GM21529 (cell line): ENCODE measurements around the gene LRRC25.
A peak's percentile ranks its signal among the peaks of the same experiment; 100 is the strongest.

Experiments
- ATAC-seq: cut with Tn5 transposase; IDR thresholded peaks from one replicate; pipeline ENCODE4 v1.9.1; 2021; ENCODE audit not compliant: unreplicated experiment

The LRRC25 gene

DNA sequence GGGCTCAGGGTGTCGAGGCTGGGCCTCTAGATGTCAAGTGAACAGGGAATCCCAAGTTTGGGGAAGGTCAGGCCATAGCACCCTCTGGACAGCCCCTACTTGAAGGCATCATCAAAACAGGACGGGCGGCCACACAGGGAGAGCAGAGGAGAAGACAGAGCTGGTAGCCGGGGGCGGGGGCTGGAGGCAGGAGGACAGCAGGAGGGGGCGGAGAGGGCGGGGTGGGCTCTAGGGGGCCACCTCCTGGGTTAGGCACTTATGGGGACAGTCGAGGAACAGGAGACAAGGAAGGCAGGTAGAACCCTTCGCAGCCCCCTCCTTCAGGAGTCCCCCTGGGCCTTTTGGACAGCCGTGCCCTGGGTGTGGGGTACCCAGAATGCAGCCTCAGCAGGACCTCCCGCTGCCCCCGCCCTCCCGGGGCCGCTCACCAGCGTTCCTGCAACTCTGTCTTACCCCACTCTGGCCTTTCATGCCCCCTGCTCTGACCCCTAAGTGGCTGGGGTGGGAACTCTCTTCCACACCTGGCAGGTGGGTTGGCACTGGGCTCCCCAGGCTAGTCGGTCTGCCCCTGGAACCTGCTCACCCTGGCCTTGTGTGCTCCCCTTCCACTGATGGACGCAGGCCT lies 27.6 kb upstream of the LRRC25 start:
- no peak for ATAC-seq

DNA sequence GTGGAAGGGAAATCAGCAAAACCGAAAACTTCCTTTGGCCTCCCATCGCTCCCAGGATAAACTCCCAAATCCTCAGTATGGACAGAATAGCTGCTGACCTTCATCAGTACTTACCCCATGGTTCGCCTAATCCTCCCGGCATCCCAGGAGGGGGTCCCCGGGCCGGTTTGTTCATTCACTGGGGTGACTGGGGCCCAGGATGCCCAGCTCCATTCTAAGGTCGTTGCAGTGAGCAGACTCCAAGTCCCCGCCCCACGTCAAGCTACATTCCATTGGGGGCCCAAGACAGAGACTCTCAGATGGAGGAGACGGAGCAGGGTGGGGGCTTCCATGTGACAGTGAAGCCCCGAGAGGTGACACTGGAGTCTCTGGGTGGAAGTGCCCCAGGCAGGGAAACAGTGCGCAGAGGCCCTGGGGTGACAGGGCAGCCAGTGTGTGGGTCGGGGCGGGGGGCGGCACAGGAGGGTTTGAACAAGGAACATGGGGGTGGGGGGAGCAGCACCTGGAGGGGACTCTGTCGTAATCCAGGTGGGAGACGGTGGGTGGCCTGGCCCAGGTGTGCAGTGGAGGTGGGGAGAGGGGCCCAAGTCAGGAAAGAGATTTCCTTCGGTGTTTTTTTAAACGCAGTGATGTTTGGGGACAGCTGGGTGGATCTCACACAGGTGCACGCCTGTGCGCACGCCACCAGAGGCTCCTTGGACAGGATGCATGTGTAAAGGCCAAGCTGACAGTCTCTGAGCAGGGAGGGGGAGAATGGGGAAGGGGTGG lies 26.9 kb upstream of the LRRC25 start:
- no peak for ATAC-seq

DNA sequence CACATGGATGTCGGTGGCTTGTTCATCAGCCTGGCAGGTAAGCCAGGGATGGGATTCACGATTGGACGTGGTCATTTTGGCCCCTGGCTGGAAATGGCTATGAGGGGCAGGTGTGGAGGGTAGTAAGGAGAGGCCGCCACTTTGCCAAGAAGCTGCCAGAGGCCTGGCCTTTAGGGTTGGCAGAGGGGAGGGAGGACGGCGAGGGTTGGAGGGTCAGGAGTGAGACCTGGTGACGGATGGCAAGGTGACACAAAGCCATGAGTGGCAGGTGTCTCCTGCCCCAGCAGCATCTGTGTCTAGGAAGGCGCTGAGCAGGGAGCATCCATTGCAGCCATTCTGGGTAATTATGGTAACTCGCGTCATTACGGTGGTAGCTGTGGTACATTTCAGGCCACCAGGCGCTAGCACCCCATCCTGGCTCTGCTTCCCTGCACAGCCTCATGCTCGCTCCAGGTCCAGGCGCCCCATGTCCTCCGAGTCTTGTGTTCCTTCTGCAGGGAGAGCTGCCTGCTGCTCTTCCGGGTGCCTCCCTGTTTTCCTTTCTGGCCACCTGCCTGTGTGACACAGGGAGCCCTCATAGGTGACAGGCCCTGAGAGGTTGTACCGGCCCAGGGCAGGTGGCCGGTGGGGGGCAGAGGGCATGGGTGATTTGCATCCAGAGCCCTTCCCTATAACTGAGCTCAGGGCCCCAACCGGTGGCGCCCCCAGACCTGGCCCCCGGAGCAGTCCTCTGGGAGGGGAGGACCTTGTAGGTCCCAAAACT lies 26.0 kb upstream of the LRRC25 start:
- no peak for ATAC-seq

DNA sequence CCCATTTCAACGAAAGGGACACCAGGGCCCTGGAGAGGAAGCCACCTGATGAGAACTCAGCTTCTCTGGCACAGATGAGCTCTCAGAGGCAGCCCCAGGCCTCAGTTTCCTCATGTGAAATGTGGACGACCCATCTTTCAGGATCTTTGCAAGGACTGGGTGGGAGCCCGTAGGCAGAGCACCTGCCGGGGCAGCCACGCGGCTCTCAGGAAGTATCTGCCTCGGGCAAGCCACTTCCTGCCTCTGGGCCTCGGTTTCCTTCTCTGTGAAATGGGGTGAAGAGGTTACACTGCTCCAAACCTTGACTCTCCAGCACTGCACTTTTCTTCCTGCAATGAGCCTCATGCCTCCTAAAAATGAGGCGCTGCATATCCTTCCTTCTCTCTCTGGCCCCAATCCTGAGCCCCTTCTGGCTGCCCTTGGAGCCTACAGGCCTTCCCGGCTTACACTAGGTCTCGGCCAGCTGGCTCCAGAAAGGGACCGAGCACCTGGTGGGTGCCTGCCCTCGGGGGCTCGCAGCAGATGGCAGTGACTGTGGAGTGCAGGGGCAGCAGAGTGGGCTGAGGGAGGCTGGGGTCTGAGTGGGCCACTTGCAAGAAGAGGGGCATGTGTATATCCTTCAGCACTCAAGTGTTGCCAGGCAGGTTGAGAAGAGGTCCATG lies 25.2 kb upstream of the LRRC25 start:
- no peak for ATAC-seq

DNA sequence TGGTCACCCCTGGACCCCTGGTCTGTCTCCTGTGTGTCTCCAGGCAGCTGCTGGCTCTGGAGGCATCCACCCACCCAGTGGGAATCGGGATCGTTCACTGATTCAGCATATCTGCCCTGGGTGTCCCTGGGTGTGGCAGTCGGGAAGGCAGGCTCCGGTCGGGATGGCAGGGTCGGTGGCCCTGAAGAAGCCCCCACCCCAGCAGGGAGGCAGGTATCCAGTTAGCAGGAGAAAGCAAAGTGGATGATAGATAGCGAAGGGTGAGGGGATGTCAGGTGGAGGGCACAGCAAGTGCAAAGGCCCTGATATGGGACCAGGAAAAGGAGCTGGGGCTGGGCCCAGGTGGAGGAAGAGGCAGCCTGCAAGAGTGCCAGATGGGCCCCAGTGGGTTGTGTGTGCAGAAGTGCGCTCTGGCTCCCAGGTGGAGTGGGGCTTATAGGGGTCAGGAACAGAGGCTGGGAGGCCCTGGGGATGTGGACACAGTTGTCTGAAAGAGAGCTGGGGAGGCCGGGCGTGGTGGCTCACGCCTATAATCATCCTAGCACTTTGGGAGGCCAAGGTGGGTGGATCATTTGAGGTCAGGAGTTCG lies 24.0 kb upstream of the LRRC25 start:
- ATAC-seq, result no peak

DNA sequence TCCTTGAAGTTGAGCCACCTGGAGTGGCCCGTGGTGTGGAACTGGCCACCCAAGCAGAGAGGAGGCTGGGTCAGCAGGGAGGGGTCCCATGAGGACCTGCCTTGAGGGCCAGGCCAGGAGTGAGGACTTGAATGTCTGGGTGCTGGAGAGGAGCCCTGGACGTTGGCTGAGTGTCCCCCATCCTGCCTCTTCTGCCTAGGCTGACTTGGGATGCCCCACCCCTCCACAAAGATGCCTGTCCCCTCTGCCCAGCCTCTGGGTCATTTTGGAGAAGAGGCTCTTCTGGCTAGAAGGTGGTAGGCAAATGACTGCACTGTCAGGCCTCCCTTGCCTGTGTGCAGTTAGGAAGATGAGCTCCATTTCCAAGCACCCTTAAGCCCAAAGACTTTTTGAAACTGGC lies 23.5 kb upstream of the LRRC25 start:
- no peak for ATAC-seq

DNA sequence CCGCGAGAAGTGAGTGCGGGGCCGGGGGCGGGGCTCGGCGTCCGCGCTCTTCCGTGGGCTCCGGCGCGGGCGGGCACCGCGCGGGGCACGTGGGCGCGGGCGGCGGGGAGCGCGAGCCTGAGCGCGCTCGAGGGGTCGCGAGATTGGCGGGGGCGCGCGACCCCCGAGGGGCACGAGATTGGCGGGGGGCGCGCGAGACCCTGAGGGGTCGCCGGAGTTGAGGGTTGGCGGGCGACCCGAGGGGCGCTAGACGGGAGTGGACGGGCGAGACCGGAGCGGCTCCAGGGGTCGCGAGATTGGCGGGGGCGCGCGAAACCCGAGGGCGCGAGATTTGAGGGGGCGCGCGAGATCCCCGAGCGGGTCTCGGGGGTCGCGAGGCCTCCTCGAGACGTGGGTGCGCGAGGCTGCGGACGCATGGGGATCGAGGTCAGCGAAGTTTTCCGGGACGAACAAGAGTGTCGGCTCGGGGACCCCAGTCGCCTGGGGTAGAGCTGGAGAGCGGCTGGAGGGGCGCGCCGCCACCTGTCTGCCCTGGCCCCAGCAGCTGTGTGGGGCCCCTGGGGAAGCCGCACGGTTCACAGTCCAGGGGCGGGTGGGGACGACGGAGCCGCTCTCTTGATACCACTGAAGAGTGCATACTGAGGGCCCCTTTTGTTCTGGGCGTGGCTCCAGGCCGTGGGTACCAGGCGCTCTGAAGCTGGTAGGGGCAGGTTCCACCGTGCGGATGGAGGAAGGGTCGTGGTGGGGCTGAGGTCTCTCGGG lies 22.5 kb upstream of the LRRC25 start:
- ATAC-seq, result no peak

DNA sequence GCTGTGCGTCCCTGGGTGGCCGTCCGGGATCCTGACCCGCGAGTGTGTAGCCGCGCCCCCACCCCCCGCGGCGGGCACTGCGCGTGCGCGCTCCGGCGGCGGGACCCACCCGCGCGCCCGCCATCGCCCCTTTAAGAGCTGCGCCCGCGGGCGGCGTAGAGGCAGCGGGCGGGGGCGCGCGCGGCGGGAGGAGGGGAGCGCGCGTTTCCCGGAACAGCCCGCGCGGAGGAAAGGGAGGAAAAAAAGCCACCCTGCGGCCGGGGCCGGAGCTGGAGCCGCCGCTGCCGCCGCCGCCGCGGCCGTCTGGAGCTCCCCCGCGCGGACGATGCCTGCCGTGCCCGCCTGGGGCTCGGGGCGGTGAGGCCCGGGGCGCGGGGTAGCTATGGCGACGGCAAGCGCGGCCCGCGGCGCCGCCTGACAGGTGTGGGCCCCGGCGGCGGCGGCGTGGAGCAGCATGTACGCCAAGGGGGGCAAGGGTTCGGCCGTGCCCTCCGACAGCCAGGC lies 21.8 kb upstream of the LRRC25 start, which contains the start of gene SSBP4:
SSBP4 (plus strand) TSS at position 204 of the 504 bp plus-strand sequence; CDS start at position 455, 251 bp downstream.
- peak; percentile 32 for ATAC-seq

DNA sequence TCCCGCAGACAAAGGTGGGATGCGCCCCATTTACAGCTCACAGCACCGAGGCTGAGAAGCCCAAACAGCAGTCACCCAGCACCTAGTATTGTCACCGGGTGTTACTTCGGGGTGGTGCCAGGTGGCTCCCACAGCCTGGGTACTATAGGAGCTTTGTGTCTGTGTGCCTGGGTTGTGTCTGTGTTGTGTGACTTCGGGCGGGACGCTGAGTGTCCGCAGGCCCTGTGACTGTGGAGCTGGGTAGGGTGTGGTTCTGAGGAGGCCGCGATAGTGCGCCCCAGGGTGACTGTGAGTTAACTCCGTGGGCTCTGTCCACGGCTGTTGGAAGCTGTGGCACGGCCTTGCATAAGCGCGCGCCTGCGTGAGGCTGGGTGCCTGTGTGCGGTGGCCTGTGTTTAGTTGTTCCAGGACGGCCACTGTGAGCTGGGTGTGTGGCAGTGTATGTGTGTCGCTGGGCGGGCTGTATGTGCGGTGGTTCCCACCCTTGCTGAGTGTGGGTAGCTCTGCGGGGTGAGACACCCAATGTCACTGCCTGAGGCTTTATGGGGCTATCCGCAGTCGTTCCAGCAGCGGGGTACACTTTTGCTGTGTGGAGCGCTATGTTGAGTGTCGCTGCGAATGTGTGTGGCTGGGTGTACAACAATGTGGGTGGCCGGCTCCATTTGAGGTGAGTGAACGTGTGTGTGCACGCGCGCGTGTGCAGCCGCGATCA lies 21.2 kb upstream of the LRRC25 start:
- no peak for ATAC-seq

DNA sequence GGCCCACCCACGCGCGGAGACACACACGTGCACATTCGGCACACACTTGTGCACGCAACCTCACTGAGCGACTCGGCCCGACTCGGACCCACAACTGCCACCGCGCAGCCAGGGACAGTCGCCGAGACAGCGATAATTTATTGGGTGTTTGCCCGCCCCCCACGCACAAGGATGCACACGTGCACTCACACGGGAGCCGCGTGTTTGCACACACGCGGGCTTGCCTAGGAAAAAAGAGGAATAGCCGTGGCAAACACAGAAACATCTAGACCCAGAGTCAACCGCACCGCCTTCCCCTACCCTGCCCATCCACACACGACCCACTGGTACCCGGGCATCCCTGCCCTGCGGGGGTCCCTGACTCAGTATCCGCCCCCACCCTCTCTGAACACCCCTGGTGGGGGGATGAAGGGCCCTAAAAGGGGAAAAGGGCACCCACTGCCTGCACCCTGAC lies 20.6 kb upstream of the LRRC25 start:
- ATAC-seq, result no peak

DNA sequence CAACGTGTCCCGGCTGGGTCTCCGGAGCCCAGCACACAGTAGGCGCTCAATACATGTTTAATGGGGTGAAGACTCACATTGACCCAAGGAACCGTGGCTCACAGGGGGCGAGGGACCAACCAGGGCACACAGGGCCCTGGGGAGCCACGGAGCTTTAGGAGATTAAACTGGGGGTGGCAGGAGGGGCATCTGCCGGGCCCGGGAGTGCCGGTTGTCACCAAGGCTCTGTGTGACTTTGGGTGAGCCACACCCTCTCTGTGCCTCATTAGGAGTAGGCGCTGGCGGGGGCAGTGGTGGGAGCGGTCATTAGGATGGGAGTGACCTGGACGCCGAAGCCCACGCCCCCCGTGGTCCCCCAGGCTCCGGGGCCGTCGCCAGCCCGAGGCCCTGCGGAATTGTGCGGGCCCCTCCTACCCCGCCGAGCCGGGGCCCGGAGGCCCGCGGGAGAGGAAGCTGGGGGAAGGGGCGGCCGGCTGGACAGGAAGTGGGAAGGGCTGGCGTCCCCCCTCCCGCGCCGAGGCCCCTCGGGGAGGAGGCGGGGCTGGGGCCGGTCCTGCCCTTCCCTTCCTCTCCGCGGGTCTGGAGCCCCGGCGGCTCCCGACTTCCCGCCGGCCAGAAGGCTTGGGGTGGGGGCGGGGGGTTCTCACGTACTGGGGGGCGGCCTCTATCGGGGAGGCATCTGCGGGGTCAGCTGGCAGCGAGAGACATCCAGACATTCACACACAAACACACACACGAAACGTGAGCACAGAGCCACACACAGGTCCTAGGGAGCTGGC lies 20.0 kb upstream of the LRRC25 start:
- ATAC-seq, result no peak

DNA sequence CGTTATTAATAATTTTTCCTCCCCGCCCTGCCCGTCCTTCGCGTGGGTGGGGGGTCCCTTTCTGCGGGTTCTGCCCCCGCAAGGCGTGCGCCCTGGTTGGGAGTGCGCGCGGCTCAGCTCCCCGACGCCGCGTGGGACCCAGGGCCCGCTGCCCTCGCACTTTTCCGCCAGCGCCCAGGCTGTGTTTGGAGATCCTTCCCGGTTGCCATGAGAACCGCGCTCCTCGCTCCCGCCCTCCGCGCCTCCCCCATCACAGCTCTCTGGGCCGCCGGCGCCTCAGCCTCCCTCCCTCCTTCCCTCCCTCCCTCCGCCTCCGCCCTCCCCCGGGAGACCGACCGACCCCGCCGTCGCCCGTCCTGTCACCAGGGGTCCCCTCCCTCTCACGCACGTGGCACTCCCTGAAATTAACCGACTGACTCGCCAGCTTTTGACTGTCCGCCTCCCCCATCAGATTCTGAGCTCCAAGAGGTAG lies 19.4 kb upstream of the LRRC25 start:
- ATAC-seq, result no peak

DNA sequence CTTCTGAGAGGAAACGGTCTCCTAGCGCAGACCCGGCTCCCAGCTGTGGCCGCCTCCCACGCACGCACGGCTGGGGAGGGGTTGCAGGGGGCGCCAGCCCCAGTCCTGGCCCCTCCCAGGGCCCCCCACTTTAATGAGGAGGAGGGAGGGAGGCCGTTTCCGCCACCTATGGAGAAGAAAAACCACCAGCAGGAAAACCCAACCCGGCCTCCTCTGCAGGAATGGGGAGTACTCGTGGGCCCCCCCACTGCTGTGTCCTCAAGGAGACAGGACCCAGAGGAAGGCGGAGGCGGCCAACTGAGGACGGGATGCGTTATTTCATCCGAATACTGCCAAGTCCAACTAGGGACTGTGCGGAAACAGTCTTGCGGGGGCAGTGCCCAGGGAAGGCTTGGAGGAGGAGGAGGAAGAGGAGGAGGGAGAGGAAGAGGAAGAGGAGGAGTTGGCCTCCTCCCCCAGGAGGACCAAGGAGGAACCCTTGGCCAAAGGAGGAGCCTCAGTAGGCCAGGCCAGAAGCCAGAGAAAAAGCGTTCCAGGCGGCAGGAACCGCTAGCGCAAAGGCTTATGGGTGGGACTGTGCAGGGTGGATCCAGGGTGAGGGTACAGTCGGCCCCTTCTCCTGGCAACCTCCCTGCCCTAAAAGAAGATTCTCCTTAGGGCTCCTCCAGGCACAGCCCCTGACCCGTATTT lies 17.9 kb upstream of the LRRC25 start:
- ATAC-seq, result no peak

DNA sequence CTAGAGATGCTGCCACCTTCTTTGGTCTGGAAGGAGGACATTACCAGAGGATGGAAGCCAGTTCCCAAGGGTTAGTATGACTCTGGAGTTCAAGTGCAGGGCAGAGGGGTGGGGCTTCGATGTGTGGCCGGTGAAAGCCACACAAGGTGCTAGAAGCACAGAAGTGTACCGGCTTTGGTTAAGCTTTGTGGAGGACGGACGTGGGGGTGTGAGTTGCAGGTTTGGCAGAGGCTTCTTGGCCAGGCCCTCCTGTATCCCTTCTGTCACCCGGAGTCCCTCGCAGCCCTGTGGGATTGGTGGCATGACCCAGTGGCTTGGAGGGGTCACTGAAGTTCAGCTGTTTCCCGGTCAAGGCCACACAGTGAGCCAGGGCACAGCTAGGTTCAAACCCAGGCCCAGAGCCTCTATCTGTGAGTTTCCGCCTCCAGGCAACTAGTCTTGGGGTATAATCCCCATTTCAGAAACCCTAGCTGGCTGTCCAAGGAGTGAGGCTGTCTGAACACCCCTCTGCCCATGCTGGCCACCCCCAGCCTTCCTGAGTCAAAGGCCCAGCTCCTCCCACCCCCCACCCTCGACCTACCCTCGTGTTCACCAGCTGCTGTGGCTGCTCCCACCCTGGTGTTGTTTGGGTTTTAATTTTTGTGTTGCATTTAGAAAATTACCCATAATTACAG lies 17.2 kb upstream of the LRRC25 start:
- ATAC-seq, result no peak

DNA sequence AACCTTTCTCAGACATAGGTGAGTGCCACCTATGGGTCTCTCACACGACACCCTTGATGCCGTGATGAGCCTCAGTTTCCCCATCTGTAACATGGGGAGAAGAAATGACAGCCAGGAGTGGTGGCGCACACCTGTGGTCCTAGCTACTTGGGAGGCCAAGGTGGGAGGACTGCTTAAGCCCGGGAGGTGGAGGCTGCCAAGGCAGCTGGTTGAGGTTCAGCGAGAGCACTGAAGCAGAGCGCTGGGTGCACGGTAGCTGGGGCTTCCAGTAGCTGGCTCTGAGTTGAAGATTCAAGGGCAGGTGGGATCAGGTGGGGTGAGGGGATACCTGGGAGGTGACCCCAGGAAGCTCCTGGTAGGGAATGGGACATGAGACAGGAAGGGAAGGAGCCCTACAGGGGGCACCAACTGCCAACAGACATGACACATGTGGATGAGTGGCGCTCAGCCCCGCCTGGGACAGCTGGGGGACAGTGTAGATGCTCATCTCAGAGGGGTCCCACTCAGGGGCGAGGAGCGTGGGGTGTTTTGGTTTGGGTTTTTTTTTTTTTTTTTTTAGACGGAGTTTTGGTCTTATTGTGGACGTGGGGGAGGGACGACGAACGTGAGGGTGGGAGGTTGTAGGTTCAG lies 15.3 kb upstream of the LRRC25 start:
- ATAC-seq, result no peak

DNA sequence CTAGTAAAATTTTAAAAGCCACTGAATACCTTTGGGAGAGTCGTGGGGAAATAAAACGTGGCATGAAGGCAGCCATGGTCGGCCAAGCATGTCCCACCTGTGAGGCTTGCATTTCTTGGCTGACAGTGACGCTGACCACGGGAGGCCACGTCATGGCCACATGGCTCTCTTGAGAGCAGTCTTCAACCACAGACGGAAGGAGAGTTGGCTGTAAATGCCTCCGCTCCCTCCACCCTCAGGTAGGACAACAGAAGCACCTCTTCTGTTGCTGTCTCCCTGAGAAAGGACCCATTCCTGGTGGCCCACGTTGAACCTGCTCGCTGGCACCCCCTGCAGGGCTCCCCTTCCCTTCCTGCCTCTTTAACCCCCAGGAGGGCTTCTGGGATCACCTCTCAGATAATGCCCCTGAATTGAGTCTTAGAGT lies 10.6 kb upstream of the LRRC25 start:
- peak; percentile 55 for ATAC-seq

DNA sequence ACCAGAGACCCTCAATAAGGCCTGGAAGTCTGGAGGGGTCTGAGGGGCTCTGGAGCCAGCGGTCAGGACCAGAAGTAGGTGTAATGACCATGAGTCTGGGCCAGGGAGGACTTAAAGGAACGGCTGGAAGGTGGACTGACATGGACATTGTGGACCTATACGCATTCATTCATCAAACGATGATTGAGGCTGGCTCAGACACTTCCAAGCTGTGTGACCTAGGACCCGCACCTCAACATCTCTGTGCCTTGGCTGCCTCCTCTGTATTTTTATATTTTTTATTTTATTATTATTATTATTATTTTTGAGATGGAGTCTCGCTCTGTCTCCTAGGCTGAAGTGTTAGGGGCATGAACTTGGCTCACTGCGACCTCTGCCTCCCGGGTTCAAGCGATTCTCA lies 9.3 kb upstream of the LRRC25 start:
- ATAC-seq, result no peak
